OCI-LY1 (cell line): ENCODE results near the gene HLA-DPA1.

Experiments
- H2AFZ ChIP-seq: fragments of 200-600 bp; sonication (generic), shearing (Covaris generic); 2 replicates; pipeline ENCODE4 v1.6.0; 2014; ENCODE audit warnings: antibody characterized with exemption, mild to moderate bottlenecking, low read length
- H3F3A ChIP-seq: fragments of 200-600 bp; sonication (generic), shearing (Covaris generic); 2 replicates; pipeline ENCODE4 v1.6.0; 2014; ENCODE audit warnings: mild to moderate bottlenecking, antibody characterized with exemption, low read length, moderate library complexity; ENCODE audit not compliant: insufficient read depth
- H3K27ac ChIP-seq: fragments of 200-600 bp; sonication (generic); 2 replicates; pipeline ENCODE4 v1.5.1; 2014; ENCODE audit warnings: low read length, mixed run types, mild to moderate bottlenecking, low read depth; ENCODE audit not compliant: poor library complexity, severe bottlenecking
- H3K27me3 ChIP-seq: fragments of 200-600 bp; sonication (generic); 2 replicates; pipeline ENCODE4 v1.6.0; 2014; ENCODE audit warnings: antibody characterized with exemption, mild to moderate bottlenecking, low read length, moderate library complexity; ENCODE audit not compliant: insufficient read depth
- H3K36me3 ChIP-seq: fragments of 200-600 bp; sonication (generic); 2 replicates; pipeline ENCODE4 v1.6.1; 2014; ENCODE audit warnings: mild to moderate bottlenecking, antibody characterized with exemption, low read length, moderate library complexity, mixed read lengths; ENCODE audit not compliant: insufficient read depth
- H3K4me1 ChIP-seq: fragments of 200-600 bp; sonication (generic); 2 replicates; pipeline ENCODE4 v1.5.1; 2014; ENCODE audit warnings: mild to moderate bottlenecking, low read length, moderate library complexity; ENCODE audit not compliant: insufficient read depth, severe bottlenecking
- H3K4me2 ChIP-seq: fragments of 200-600 bp; sonication (generic), shearing (Covaris generic); 2 replicates; pipeline ENCODE4 v1.6.1; 2014; ENCODE audit warnings: low read length
- H3K4me3 ChIP-seq: fragments of 200-600 bp; sonication (generic); 2 replicates; pipeline ENCODE4 v1.5.1; 2014; ENCODE audit warnings: low read length, low read depth, mild to moderate bottlenecking, mixed read lengths; ENCODE audit not compliant: poor library complexity, severe bottlenecking
- H3K79me2 ChIP-seq: fragments of 200-600 bp; shearing (Covaris generic); 2 replicates; pipeline ENCODE4 v1.6.1; 2016; ENCODE audit warnings: mixed run types, low read length, mixed read lengths; ENCODE audit not compliant: insufficient read depth
- H3K9ac ChIP-seq: fragments of 200-600 bp; sonication (generic), shearing (Covaris generic); 2 replicates; pipeline ENCODE4 v1.6.1; 2014; ENCODE audit warnings: mild to moderate bottlenecking, low read length, mixed read lengths
- H3K9me2 ChIP-seq: fragments of 200-600 bp; sonication (generic), shearing (Covaris generic); 2 replicates; pipeline ENCODE4 v1.6.1; 2014; ENCODE audit warnings: low read depth, mild to moderate bottlenecking, low read length, mixed read lengths
- H3K9me3 ChIP-seq: fragments of 200-600 bp; shearing (Covaris generic); 2 replicates; pipeline ENCODE4 v1.6.1; 2014; ENCODE audit warnings: low read length, mixed read lengths
- H4K20me1 ChIP-seq: fragments of 200-600 bp; sonication (generic), shearing (Covaris generic); 2 replicates; pipeline ENCODE4 v1.6.0; 2016; ENCODE audit warnings: mild to moderate bottlenecking, low read length; ENCODE audit not compliant: insufficient read depth
- CTCF ChIP-seq: fragments of 200-600 bp; sonication (generic), shearing (Covaris generic); IDR thresholded peaks from 2 replicates; pipeline ENCODE4 v1.5.1; 2017; ENCODE audit warnings: mild to moderate bottlenecking, antibody characterized with exemption, low read length, moderate library complexity, mixed read lengths
- EZH2 ChIP-seq: fragments of 200-600 bp; sonication (generic), shearing (Covaris generic); IDR thresholded peaks from 2 replicates; pipeline ENCODE4 v1.8.0; 2017; ENCODE audit warnings: borderline replicate concordance, mixed run types, mild to moderate bottlenecking, antibody characterized with exemption, low read length, moderate library complexity, mixed read lengths

Gene HLA-DPA1

GRCh38 chr6:33036535-33036934 is 36.9 kb downstream of the HLA-DPA1 start:
- no peak overlapping the region for H3K4me2 ChIP-seq
- H3F3A ChIP-seq, result no peaks in the 10 kb centered on the region
- no peak overlapping the region for H2AFZ ChIP-seq
- H3K36me3 ChIP-seq, result no peaks in the 10 kb centered on the region
- H3K9me2 ChIP-seq, result no peaks in the 10 kb centered on the region
- no peak overlapping the region for H3K4me3 ChIP-seq
- no peaks in the 10 kb centered on the region for H3K27me3 ChIP-seq
- H3K9ac ChIP-seq, result no peak overlapping the region
- H3K27ac ChIP-seq, result no peak overlapping the region
- no peaks in the 10 kb centered on the region for H3K4me1 ChIP-seq
- peaks cover 5% of the 10 kb centered on the region; the same call in 1 of the 2 replicates for H3K9me3 ChIP-seq
- H3K79me2 ChIP-seq, result no peaks in the 10 kb centered on the region
- no peaks in the 10 kb centered on the region for H4K20me1 ChIP-seq
- TF ChIP-seq CTCF (no peak), EZH2 (no peak)

DNA sequence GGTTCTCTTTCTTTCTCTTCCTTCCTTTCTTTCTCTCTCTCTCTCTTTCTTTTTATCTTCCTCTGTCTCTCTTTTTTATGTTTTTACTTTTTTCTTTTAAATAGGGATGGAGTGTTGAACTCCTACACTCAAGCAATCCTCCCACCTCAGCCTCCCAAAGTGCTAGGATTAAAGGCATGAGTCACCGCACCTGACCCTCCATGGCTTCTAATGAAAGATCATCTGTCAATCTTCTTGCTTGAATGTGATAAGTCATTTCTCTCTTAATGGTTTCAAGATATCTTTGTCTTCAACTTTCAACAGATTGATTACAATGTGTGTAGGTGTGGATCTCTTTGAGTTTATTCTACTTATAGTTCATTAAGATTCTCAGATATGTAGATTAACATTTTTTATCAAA is 38.9 kb downstream of the HLA-DPA1 start:
- H3K4me1 ChIP-seq, result no peaks in the 10 kb centered on the region
- no peaks in the 10 kb centered on the region for H3F3A ChIP-seq
- no peaks in the 10 kb centered on the region for H3K27me3 ChIP-seq
- TF ChIP-seq CTCF (no peak), EZH2 (no peak)
- H3K4me3 ChIP-seq, result no peak overlapping the region
- no peaks in the 10 kb centered on the region for H4K20me1 ChIP-seq
- peaks cover 5% of the 10 kb centered on the region; the same call in 1 of the 2 replicates for H3K9me3 ChIP-seq
- H3K79me2 ChIP-seq, result no peaks in the 10 kb centered on the region
- H3K27ac ChIP-seq, result no peak overlapping the region
- no peak overlapping the region for H3K4me2 ChIP-seq
- H2AFZ ChIP-seq, result no peak overlapping the region
- no peaks in the 10 kb centered on the region for H3K36me3 ChIP-seq
- no peak overlapping the region for H3K9ac ChIP-seq
- H3K9me2 ChIP-seq, result no peaks in the 10 kb centered on the region

GRCh38 chr6:33030245-33030644 is 43.2 kb downstream of the HLA-DPA1 start:
- Histone ChIP-seq H3K9me2 (no peaks in the 10 kb centered on the region), H3F3A (no peaks in the 10 kb centered on the region), H3K4me1 (no peaks in the 10 kb centered on the region), H3K79me2 (no peaks in the 10 kb centered on the region), H3K36me3 (no peaks in the 10 kb centered on the region; the same call in 1 of the 2 replicates), H2AFZ (no peak overlapping the region), H3K4me3 (no peak overlapping the region), H3K27ac (no peak overlapping the region), H3K27me3 (no peaks in the 10 kb centered on the region), H3K9ac (no peak overlapping the region), H3K9me3 (peaks cover 4% of the 10 kb centered on the region; the same call in 1 of the 2 replicates), H3K4me2 (no peak overlapping the region), H4K20me1 (no peaks in the 10 kb centered on the region)
- TF ChIP-seq CTCF (no peak), EZH2 (no peak)
